ENCODE measurements around the gene OPALIN.

OPALIN gene

GRCh38 chr10:96367470-96367869, 8.7 kb upstream of the OPALIN start (continued):
- TF ChIP-seq ZFP3 (CRISPR knock-in tag; IDR thresholded peaks at IDR 0.05) = no peak
- no peak for TF ChIP-seq ZFP30 (CRISPR knock-in tag; IDR thresholded peaks at IDR 0.05)
- TF ChIP-seq CSRNP3 (CRISPR knock-in tag; IDR thresholded peaks at IDR 0.05) = no peak
- no peak for TF ChIP-seq ZC3H10 (CRISPR knock-in tag; IDR thresholded peaks at IDR 0.05)
- TF ChIP-seq ISL1 (CRISPR knock-in tag; IDR thresholded peaks at IDR 0.05) = no peak
- TF ChIP-seq TOX (CRISPR knock-in tag; IDR thresholded peaks at IDR 0.05; ENCODE audit: borderline replicate concordance) = no peak
- TF ChIP-seq ZNF565 (CRISPR knock-in tag; conservative IDR thresholded peaks at IDR 0.05; ENCODE audit: low read depth) = no peak
- no peak for TF ChIP-seq GLIS3 (CRISPR knock-in tag; IDR thresholded peaks at IDR 0.05)
- TF ChIP-seq TCF4 (CRISPR knock-in tag; IDR thresholded peaks at IDR 0.05; ENCODE audit: borderline replicate concordance) = no peak

- TF ChIP-seq TOX (CRISPR knock-in tag; IDR thresholded peaks at IDR 0.05; ENCODE audit: borderline replicate concordance) (no peak), CREB5 (CRISPR knock-in tag; IDR thresholded peaks at IDR 0.05; ENCODE audit: low read depth) (no peak), ARNTL (CRISPR knock-in tag; IDR thresholded peaks at IDR 0.05; ENCODE audit: borderline replicate concordance, low read depth) (no peak), ISL1 (CRISPR knock-in tag; IDR thresholded peaks at IDR 0.05) (no peak), BACH2 (CRISPR knock-in tag; IDR thresholded peaks at IDR 0.05; ENCODE audit: borderline replicate concordance) (no peak), TSHZ2 (CRISPR knock-in tag; IDR thresholded peaks at IDR 0.05) (no peak), ZNF8 (CRISPR knock-in tag; IDR thresholded peaks at IDR 0.05) (no peak), ZNF565 (CRISPR knock-in tag; conservative IDR thresholded peaks at IDR 0.05; ENCODE audit: low read depth) (no peak)
- ATAC-seq = no peak
These were observed 7.7 kb upstream of the OPALIN start for GRCh38 chr10:96366508-96366907.

- no peak for ATAC-seq
- TF ChIP-seq BACH2 (CRISPR knock-in tag; IDR thresholded peaks at IDR 0.05; ENCODE audit: borderline replicate concordance) (no peak), RARB (CRISPR knock-in tag; IDR thresholded peaks at IDR 0.05) (no peak), ZC3H10 (CRISPR knock-in tag; IDR thresholded peaks at IDR 0.05) (no peak), PATZ1 (CRISPR knock-in tag; IDR thresholded peaks at IDR 0.05; ENCODE audit: borderline replicate concordance) (no peak), ZNF565 (CRISPR knock-in tag; conservative IDR thresholded peaks at IDR 0.05; ENCODE audit: low read depth) (no peak), ARNTL (CRISPR knock-in tag; IDR thresholded peaks at IDR 0.05; ENCODE audit: borderline replicate concordance, low read depth) (no peak), TCF4 (CRISPR knock-in tag; IDR thresholded peaks at IDR 0.05; ENCODE audit: borderline replicate concordance) (no peak), ZFP30 (CRISPR knock-in tag; IDR thresholded peaks at IDR 0.05) (no peak), GLIS3 (CRISPR knock-in tag; IDR thresholded peaks at IDR 0.05) (no peak), POU6F1 (CRISPR knock-in tag; IDR thresholded peaks at IDR 0.05; ENCODE audit: borderline replicate concordance, low read depth) (no peak), CSDC2 (CRISPR knock-in tag; IDR thresholded peaks at IDR 0.05) (no peak), SNAI2 (CRISPR knock-in tag; IDR thresholded peaks at IDR 0.05) (no peak), CREB5 (CRISPR knock-in tag; IDR thresholded peaks at IDR 0.05; ENCODE audit: low read depth) (no peak), ZFP3 (CRISPR knock-in tag; IDR thresholded peaks at IDR 0.05) (no peak), ESRRG (CRISPR knock-in tag; IDR thresholded peaks at IDR 0.05) (no peak), ZNF70 (CRISPR knock-in tag; IDR thresholded peaks at IDR 0.05) (no peak), TSHZ2 (CRISPR knock-in tag; IDR thresholded peaks at IDR 0.05) (no peak), CSRNP3 (CRISPR knock-in tag; IDR thresholded peaks at IDR 0.05) (no peak)
These were observed 6.8 kb upstream of the OPALIN start for GRCh38 chr10:96365571-96365970.
